Measurements from ENCODE around the gene NPM1. TPM values are rescaled to one million over a fixed set of nuclear protein-coding genes. Genes with fewer than 3 reads are reported as not detected.
A peak's percentile ranks its signal among the peaks of the same experiment; 100 is the strongest.

Gene NPM1
- polyA plus RNA-seq, 3 donors from 2014 or later = 274 to 417 (median 355) TPM

GRCh38 chr5:171420431-171421241, 33.0 kb downstream of the NPM1 start:
- no peak for DNase-seq
- no peak overlapping the region for H3K27ac Mint-ChIP-seq
- H3K36me3 Mint-ChIP-seq = no peaks in the 10 kb centered on the region
- peaks cover 12 to 14% of the 10 kb centered on the region in 2 donors for H3K4me1 Mint-ChIP-seq
- no peaks in the 10 kb centered on the region for H3K9me3 Mint-ChIP-seq
- H3K4me3 Mint-ChIP-seq = peak overlapping the region; percentile 73 to 87 (median 83)
- H3K27me3 Mint-ChIP-seq (ENCODE audit: low read depth in 3 of 3) = peaks cover 1 to 13% (median 5%) of the 10 kb centered on the region in 3 donors

DNA sequence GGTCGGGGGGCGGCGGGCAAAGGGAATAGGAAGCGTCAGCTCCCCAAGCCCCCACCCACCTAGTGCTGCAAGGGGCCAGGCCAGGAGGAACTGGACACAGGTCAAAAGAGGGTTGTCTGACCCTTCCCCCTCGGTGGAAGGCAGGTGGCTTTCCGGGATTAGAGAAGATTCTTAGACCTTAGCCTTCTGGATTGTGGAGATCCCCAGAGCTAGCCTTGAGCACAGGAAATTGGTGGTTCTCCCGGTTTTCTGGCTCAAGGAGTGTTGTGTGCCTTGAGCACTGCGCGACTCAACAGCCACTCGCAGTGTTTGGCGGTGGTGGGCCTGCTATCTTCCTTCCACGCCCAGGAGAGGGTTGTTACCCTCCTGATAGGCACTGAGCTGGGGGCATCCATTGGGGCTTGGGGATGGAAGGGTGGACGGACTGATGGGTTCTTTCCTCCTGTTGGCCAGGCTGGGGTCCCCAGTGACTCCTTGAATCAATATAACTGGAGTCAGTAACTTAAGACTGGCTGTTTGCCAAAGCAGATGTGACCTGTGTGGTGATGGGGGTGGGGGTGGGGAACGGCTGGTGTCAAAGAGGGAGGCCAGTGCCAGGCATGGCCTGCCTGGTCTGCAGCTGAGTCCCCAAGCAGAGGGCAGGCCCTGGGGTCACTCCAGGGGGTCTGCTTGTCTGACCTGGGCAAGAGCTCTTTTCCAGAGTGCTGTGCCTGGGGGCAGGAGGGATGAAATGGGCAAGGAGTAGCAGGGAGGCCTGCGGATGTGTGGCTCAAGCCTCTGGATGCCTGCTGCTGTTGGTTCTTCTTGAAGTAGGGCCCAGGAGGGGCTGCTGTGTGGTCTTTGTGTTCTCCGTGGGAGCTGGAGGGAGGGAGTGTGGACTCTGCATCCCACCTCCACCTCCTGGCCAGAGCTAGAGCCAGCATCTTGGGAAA, 33.9 kb downstream of the NPM1 start:
- no peak overlapping the region for H3K27ac Mint-ChIP-seq
- no peaks in the 10 kb centered on the region for H3K36me3 Mint-ChIP-seq
- peak overlapping the region in 3 of 5 donors; percentile 30 to 49 (median 41) for H3K4me3 Mint-ChIP-seq
- peaks cover 1 to 13% (median 5%) of the 10 kb centered on the region in 3 donors for H3K27me3 Mint-ChIP-seq (ENCODE audit: low read depth in 3 of 3)
- no peaks in the 10 kb centered on the region for H3K9me3 Mint-ChIP-seq
- no peak for DNase-seq
- H3K4me1 Mint-ChIP-seq = peaks cover 12 to 14% of the 10 kb centered on the region in 2 donors

DNA sequence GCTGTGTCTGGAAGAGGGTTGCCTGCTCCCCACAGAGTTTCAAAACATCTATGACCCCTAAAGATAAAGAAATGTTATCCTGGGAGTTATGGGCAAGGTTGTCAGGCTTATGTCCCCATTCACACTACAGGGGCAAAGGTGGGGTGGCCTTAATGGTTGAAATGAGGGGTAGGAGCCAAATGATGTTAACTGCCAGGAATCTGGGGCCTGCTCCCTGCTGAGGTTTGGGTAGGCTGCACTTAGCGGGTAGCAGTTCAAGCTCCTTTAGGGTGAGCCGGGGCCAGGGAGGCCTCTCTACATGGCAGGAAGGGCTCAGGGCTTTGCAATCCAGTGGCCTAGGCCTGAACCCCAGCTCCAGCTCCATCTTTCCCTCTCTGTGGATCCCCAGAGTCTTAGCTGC, 34.8 kb downstream of the NPM1 start:
- Mint-ChIP-seq H3K4me1 (peaks cover 12 to 14% of the 10 kb centered on the region in 2 donors), H3K9me3 (no peaks in the 10 kb centered on the region), H3K36me3 (no peaks in the 10 kb centered on the region), H3K27ac (no peak overlapping the region), H3K4me3 (no peak overlapping the region), H3K27me3 (ENCODE audit: low read depth in 3 of 3) (peaks cover 1 to 13% (median 5%) of the 10 kb centered on the region in 3 donors)
- no peak for DNase-seq

GRCh38 chr5:171422902-171423663, 35.4 kb downstream of the NPM1 start:
- Mint-ChIP-seq H3K4me3 (no peak overlapping the region), H3K4me1 (peaks cover 12 to 14% of the 10 kb centered on the region in 2 donors), H3K9me3 (no peaks in the 10 kb centered on the region), H3K27ac (no peak overlapping the region), H3K36me3 (no peaks in the 10 kb centered on the region), H3K27me3 (ENCODE audit: low read depth in 3 of 3) (peaks cover 1 to 13% (median 5%) of the 10 kb centered on the region in 3 donors)
- no peak for DNase-seq

DNA sequence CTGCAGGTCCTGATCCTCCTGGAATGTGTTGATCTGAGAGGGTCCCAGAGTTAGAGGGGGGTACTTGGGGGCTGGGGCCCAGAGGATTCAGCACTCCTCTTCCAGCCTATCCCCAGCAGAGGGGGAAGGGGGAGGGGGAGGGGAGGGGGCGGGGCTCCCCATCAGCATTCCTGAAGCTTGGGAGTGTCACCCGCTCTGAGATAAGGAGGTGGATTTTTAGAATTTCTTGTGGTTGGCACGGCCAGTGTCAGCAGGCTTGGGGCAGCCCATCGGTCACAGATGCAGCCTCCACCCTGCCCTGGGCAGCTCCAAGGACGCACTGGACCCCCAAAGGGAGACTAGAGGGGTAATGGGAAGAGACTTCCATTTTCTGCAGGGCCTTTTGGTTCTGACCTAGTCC, 37.1 kb downstream of the NPM1 start:
- H3K4me3 Mint-ChIP-seq = no peak overlapping the region
- H3K36me3 Mint-ChIP-seq = no peaks in the 10 kb centered on the region
- H3K27ac Mint-ChIP-seq = no peak overlapping the region
- H3K9me3 Mint-ChIP-seq = no peaks in the 10 kb centered on the region
- peaks cover 1 to 9% (median 5%) of the 10 kb centered on the region in 3 donors for H3K27me3 Mint-ChIP-seq (ENCODE audit: low read depth in 3 of 3)
- H3K4me1 Mint-ChIP-seq = peaks cover 6 to 7% of the 10 kb centered on the region in 2 donors
- DNase-seq = no peak

DNA sequence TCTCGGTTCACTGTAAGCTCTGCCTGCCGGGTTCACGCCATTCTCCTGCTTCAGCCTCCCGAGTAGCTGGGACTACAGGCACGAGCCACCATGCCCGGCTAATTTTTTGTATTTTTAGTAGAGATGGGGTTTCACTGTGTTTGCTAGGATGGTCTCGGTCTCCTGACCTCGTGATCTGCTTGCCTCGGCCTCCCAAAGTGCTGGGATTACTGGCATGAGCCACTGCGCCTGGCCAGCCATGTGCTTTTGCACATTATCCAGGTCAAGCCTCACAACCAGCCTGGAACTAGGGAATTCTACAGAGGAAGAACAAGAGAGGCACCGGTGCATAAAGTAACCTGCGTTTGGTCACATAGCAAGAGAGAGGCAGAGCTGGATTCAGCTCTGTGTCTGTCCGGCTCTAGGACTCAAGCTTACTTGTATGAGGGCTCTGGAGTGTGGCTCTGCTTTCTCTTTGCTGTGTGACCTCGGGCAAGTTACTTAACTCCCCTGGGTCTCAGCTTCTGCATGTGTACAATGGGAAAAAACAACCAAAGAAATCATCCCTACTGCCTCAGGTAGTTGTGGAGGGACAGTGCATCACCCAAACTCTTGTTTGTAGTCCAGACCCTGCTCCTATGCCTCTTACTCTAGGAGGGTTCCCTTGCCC, 38.1 kb downstream of the NPM1 start:
- Mint-ChIP-seq H3K27ac (no peak overlapping the region), H3K27me3 (ENCODE audit: low read depth in 3 of 3) (peaks cover under 1 to 4% (median 1%) of the 10 kb centered on the region in 3 donors), H3K4me3 (no peak overlapping the region), H3K4me1 (peaks cover 0 to 3% of the 10 kb centered on the region in 2 donors), H3K36me3 (no peaks in the 10 kb centered on the region), H3K9me3 (no peaks in the 10 kb centered on the region)
- no peak for DNase-seq

DNA sequence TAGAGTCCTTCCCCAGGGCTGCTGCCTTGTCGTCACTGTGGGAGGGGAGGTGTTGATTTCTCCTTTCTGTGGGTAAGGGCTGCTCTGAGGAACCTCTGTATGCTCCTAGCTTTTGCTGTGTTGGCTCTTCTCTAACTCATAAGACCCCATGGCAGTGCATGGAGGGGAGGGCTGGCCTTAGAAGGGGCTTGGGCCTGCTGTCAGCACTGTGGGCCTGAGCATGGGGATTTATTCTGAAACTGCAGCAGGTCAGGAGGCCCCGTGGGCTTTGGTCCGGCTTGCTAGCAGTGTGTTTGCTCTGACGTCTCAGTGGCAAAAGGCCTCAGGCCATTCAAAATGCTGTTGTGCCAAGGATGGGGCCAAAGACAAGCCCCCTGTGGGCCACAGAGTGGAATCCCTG, 38.6 kb downstream of the NPM1 start:
- H3K27ac Mint-ChIP-seq = no peak overlapping the region
- no peak for DNase-seq
- H3K36me3 Mint-ChIP-seq = no peaks in the 10 kb centered on the region
- H3K4me1 Mint-ChIP-seq = no peaks in the 10 kb centered on the region
- no peaks in the 10 kb centered on the region for H3K9me3 Mint-ChIP-seq
- H3K4me3 Mint-ChIP-seq = no peak overlapping the region
- H3K27me3 Mint-ChIP-seq (ENCODE audit: low read depth in 3 of 3) = peaks cover 0 to 1% (median under 1%) of the 10 kb centered on the region in 3 donors

GRCh38 chr5:171426680-171427079, 39.0 kb downstream of the NPM1 start:
- no peak for DNase-seq
- Mint-ChIP-seq H3K4me1 (no peaks in the 10 kb centered on the region), H3K9me3 (no peaks in the 10 kb centered on the region), H3K27me3 (ENCODE audit: low read depth in 3 of 3) (peaks cover 0 to 1% (median 0%) of the 10 kb centered on the region in 3 donors), H3K27ac (no peak overlapping the region), H3K4me3 (no peak overlapping the region), H3K36me3 (no peaks in the 10 kb centered on the region)

DNA sequence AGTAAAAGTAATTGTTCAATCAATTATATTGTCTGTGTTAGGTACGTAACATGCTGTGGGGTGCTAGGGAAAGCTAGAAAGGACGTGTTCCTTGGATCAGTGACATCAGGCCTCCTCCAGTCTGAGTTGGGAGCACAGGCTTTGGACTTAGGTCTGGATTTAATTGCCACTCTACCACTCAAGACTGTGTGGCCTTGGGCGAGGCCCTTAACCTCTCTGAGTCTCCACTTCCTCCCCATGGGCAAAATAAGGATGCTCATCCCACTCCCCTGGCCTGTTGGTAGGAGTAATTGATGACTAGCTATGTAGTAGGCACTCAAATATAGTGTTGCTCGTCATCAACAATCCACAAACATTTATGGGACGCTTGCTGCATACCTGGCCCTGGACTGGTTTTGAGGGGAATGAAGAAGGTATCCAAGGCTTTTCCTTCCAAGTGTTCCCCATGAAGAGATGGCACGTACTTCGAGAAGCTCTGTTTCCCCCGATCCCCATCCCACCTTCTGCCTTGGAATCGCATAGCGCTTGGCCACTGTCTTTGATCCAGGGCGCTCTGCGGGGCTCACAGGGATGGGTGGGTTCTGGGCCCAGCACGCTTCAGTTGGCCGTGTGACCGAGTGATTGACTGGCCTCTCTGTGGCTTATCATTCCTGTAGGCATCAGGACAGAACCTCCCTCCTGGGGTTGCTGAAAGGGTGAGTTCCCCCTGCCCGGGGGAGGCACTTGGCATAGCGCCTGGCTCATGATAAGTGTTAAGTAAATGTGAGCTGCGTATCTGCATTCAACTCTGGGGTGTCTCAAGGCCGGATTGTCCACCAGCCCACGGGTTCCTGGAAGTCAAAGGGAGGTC, 39.9 kb downstream of the NPM1 start:
- H3K27me3 Mint-ChIP-seq (ENCODE audit: low read depth in 3 of 3) = peaks cover 0 to 2% (median 0%) of the 10 kb centered on the region in 3 donors
- H3K4me3 Mint-ChIP-seq = no peak overlapping the region
- no peaks in the 10 kb centered on the region for H3K36me3 Mint-ChIP-seq
- no peaks in the 10 kb centered on the region for H3K9me3 Mint-ChIP-seq
- DNase-seq = no peak
- H3K27ac Mint-ChIP-seq = no peak overlapping the region
- no peaks in the 10 kb centered on the region for H3K4me1 Mint-ChIP-seq

GRCh38 chr5:171428168-171428696, 40.6 kb downstream of the NPM1 start:
- no peak overlapping the region for H3K4me3 Mint-ChIP-seq
- H3K27me3 Mint-ChIP-seq (ENCODE audit: low read depth in 3 of 3) = peaks cover 0 to 3% (median 0%) of the 10 kb centered on the region in 3 donors
- H3K4me1 Mint-ChIP-seq = no peaks in the 10 kb centered on the region
- DNase-seq = no peak
- H3K9me3 Mint-ChIP-seq = no peaks in the 10 kb centered on the region
- no peak overlapping the region for H3K27ac Mint-ChIP-seq
- H3K36me3 Mint-ChIP-seq = no peaks in the 10 kb centered on the region

DNA sequence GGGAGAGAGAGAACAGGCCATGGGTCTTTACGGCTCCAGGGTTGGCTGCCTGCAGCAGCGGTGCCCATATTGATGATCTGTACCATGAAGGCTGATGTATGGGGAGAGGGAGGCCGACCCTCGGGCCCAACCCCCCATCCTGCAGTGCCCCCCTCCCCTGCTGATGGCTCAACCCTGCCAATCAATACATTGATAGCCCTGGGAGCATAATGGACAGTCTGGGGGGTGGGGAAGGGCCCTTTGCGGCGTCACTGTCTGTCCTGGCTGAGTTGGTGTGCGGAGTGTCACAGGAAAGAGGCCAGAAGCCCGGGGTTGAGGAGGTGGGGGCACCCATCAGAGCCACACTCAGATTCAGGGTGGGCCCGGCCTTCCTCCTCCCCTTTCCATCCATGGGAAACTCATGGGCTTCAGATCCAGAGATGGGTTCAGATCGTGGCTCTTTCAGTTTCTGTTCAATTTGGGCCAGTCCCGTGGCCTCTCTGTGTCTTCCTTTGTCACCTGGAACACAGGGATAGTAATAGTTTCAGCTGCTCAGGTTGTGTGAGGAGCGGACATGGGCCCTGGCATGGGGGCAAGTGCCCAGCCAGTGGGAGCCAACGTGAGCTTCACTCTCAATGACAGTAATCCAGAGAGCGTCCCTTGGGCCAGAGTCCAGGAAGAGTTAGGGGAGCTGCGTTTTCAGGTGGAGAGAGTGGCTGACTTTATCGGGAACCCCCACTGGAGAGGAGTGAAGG, 41.3 kb downstream of the NPM1 start:
- H3K9me3 Mint-ChIP-seq = no peaks in the 10 kb centered on the region
- H3K4me1 Mint-ChIP-seq = no peaks in the 10 kb centered on the region
- H3K27ac Mint-ChIP-seq = no peak overlapping the region
- H3K27me3 Mint-ChIP-seq (ENCODE audit: low read depth in 3 of 3) = peaks cover 0 to 3% (median 0%) of the 10 kb centered on the region in 3 donors
- no peak for DNase-seq
- no peaks in the 10 kb centered on the region for H3K36me3 Mint-ChIP-seq
- H3K4me3 Mint-ChIP-seq = no peak overlapping the region

DNA sequence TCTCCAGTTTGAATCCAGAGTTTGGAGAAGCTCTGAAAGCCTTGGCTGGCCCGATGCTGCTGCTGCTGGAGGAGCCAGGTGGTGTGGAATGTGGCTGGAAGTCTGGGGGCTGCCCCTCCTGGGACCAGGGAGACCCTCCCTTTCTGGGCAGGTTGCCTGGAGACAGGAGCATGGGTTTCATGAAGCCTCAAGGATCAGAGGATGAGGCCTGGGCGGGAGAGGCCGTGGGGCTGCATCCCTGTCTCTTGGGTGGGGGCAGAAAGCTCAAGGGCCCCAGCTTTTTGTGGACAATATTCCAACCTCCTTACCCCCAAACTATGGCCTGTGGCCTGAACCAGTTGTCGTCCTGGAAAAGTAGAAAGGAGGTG, 41.9 kb downstream of the NPM1 start:
- Mint-ChIP-seq H3K27me3 (ENCODE audit: low read depth in 3 of 3) (peaks cover 0 to 1% (median 0%) of the 10 kb centered on the region in 3 donors), H3K4me1 (no peaks in the 10 kb centered on the region), H3K4me3 (no peak overlapping the region), H3K9me3 (no peaks in the 10 kb centered on the region), H3K27ac (no peak overlapping the region), H3K36me3 (no peaks in the 10 kb centered on the region)
- DNase-seq = no peak
